AG10803 (cell line): ENCODE data around the gene CDH8.

Source experiments
- DNase-seq: peaks from one replicate; pipeline ENCODE4 v3.0.0; 2010; ENCODE audit warnings: low read depth
- H3K4me3 ChIP-seq: 2 replicates; pipeline ENCODE4 v1.5.1; 2011; ENCODE audit warnings: mild to moderate bottlenecking, low read length, control low read depth
- CTCF ChIP-seq: conservative IDR thresholded peaks from 2 replicates; pipeline ENCODE4 v1.5.1; 2011; ENCODE audit warnings: mild to moderate bottlenecking, low read length, control low read depth, inconsistent platforms

CDH8 gene

GRCh38 chr16:61968242-61969076, 67.8 kb downstream of the CDH8 start:
- H3K4me3 ChIP-seq, result no peak overlapping the region
- no peak for DNase-seq
- no peak for TF ChIP-seq CTCF

GRCh38 chr16:61957075-61957855, 79.0 kb downstream of the CDH8 start:
- DNase-seq, result no peak
- no peak overlapping the region for H3K4me3 ChIP-seq
- no peak for TF ChIP-seq CTCF

GRCh38 chr16:61952841-61953240, 83.4 kb downstream of the CDH8 start:
- H3K4me3 ChIP-seq, result no peak overlapping the region
- no peak for TF ChIP-seq CTCF

GRCh38 chr16:61948414-61948813, 87.8 kb downstream of the CDH8 start:
- H3K4me3 ChIP-seq, result no peak overlapping the region
- DNase-seq, result no peak
- TF ChIP-seq CTCF, result no peak

More at GRCh38 chr16:61952841-61953240, 83.4 kb downstream of the CDH8 start:
- no peak for DNase-seq

- no peak for TF ChIP-seq CTCF
- no peak overlapping the region for H3K4me3 ChIP-seq
- no peak for DNase-seq
These were observed 90.2 kb downstream of the CDH8 start for GRCh38 chr16:61946019-61946418.

GRCh38 chr16:61945511-61945910, 90.7 kb downstream of the CDH8 start:
- no peak for TF ChIP-seq CTCF
- H3K4me3 ChIP-seq, result no peak overlapping the region
- no peak for DNase-seq
